Aorta (tissue), 5 donors: Measurements from ENCODE around the gene JARID2. TPM values are rescaled to one million over a fixed set of nuclear protein-coding genes. Genes with fewer than 3 reads are reported as not detected.

Experiments used
- ATAC-seq: fragments of 200-7000 bp; cut with Tn5 transposase; one replicate; pipeline ENCODE4 v1.9.1; 2022; ENCODE audit warnings: moderate library complexity; ENCODE audit not compliant: low FRiP score
- DNase-seq, 2 donors: peaks; one replicate each; pipeline ENCODE4 v3.0.0-alpha.2; 2020
- H3K27ac ChIP-seq, 2 donors: one replicate each; pipeline ENCODE4 v1.5.1; 2013; ENCODE audit warnings: low read length in 2 of 2, mild to moderate bottlenecking in 2 of 2, moderate library complexity in 2 of 2, control low read depth in 1 of 2, inconsistent platforms in 1 of 2, low read depth in 1 of 2
- H3K27me3 ChIP-seq, 2 donors: one replicate each; pipeline ENCODE4 v1.6.1; 2013; ENCODE audit warnings: control low read depth in 1 of 2, low read length in 1 of 2, mild to moderate bottlenecking in 1 of 2, moderate library complexity in 1 of 2; ENCODE audit not compliant: insufficient read depth in 2 of 2, control insufficient read depth in 1 of 2
- H3K36me3 ChIP-seq, 2 donors: one replicate each; pipeline ENCODE4 v1.6.1; 2013; ENCODE audit warnings: control low read depth in 1 of 2, low read length in 1 of 2, mild to moderate bottlenecking in 1 of 2; ENCODE audit not compliant: insufficient read depth in 2 of 2, control insufficient read depth in 1 of 2
- H3K4me1 ChIP-seq, 2 donors: one replicate each; pipeline ENCODE4 v1.6.1; 2013; ENCODE audit warnings: low read length in 2 of 2, control low read depth in 1 of 2, mild to moderate bottlenecking in 1 of 2, moderate library complexity in 1 of 2; ENCODE audit not compliant: insufficient read depth in 2 of 2, control insufficient read depth in 1 of 2
- H3K4me3 ChIP-seq, 2 donors: one replicate each; pipeline ENCODE4 v1.5.1; 2013; ENCODE audit warnings: low read length in 2 of 2, control low read depth in 1 of 2, mild to moderate bottlenecking in 1 of 2
- H3K9me3 ChIP-seq: one replicate; pipeline ENCODE4 v1.6.1; 2013; ENCODE audit warnings: mild to moderate bottlenecking, low read length; ENCODE audit not compliant: control insufficient read depth
- WGBS, 2 donors: extraction: QIAGEN DNeasy Blood & Tissue Kit; methylation state at CpG; one replicate each; pipeline ENCODE4 v1.1.7; 2013; 5-methylcytosine and 5-hydroxymethylcytosine counted together
- intact Hi-C, 2 donors: fragments of 100-400 bp; cut with DNase I; formaldehyde crosslinking; loops; one replicate each; pipeline versions ENCODE4 v1.14.2 to v1.15.0; 2022
- polyA plus RNA-seq, 2 donors: library from polyadenylated mRNA; stranded (reverse); fragments of 200-250 nt; gene quantifications; one replicate each; pipeline ENCODE4 v1.2.3, GENCODE V29; 2013
- total RNA-seq, 2 donors: library from RNA; stranded (reverse); fragmentation: NEBNext Ultra II Directional; extraction: Animal tissue kit (Norgen Biotek cat#: 25700); gene quantifications; one replicate each; pipeline ENCODE4 v1.2.1, GENCODE V29; 2021
- donor health status: healthy with polysubstance abuse.
- donor health status: Bipolar disorder and iron deficiency.
- donor health status: DM: no; HTN: no; CAD: no.
- donor health status: DM: no; HTN: no; CAD: no.
- donor health status: DM: yes; HTN: yes; CAD: no.

Gene JARID2
- total and polyA plus RNA-seq, 4 donors, result 0.88 to 13.0 (median 7.1) TPM

DNA sequence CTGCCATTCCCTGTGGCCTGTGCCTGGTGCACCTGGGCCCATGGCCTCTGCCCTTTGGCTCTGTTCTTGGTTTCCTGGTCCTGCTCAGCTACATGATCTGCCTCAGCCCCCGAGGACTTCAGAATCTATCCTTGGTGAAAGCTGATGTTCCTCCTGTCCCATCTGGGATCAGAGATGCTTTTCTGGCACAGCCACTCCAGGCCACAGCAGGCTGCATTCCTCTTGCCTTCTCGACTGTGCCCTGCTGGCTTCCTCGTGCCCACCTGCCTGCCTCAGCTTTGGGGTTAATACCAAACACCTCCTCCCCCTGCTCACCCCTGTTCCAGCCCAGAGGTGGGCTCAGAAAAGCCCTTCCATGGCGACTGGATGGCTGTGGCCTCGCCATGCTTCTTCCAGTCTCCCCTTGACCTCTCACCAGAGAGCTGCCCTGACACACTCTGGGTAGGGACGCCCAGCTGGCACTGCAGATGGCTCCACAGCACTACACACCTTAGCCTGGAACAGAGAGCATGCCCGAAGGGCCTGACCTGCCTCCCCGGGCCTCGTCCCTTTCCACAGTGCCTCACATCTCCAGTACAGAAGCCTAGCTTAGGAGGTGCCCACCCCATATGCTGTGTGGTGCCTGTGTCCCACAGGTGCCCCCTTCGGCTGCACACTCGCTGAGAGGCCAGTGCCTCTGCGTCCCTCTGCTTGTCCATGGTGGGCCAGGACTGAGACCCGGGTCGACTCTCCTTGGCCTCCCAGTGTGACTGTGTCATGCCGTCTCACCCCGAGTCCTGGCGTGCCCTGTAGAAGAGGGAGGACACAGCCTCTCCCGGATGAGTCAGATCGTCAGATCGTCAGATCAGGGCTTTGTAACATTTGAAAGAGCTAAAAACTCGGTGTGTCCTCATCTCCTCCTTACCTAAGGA, 268.2 kb downstream of the JARID2 start:
- no peak for ATAC-seq
- H3K9me3 ChIP-seq, result no peaks in the 10 kb centered on the region
- intact Hi-C loops, result no loop called here
- H3K4me1 ChIP-seq, result no peaks in the 10 kb centered on the region
- H3K27ac ChIP-seq, result no peak overlapping the region
- H3K4me3 ChIP-seq, result no peak overlapping the region
- H3K36me3 ChIP-seq, result peaks cover 0 to 9% of the 10 kb centered on the region in 2 donors
- H3K27me3 ChIP-seq, result no peaks in the 10 kb centered on the region
- peak in 1 of 2 donors; percentile 65 for DNase-seq
- 90 to 95% methylated on average over 20 to 21 of the region's 21 CpGs for WGBS, 2 donors

DNA sequence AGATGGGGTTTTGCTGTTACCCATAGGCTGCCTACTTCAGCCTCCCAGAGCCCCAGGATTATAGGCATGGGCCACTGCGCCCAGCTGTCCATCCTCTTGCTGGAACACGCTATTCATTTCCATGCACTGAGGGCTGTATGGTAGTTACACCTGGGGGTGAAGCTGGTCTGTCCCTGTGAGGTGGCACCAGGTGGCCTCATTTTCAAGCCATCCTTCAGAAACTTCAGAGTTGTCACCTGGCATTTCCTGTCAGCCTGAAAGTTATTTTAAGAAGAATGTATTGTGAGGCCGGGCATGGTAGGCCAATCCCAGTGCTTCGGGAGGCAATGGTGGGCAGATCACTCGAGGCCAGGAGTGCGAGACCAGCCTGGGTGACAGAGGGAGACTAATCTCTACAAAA, 269.4 kb downstream of the JARID2 start:
- Histone ChIP-seq H3K27ac (no peak overlapping the region), H3K36me3 (peaks cover 0 to 9% of the 10 kb centered on the region in 2 donors), H3K27me3 (no peaks in the 10 kb centered on the region), H3K4me3 (no peak overlapping the region), H3K9me3 (no peaks in the 10 kb centered on the region), H3K4me1 (no peaks in the 10 kb centered on the region)
- DNase-seq, result peak in 1 of 2 donors; percentile 49
- WGBS, 2 donors, result 94 to 95% methylated on average over 6 of the region's 6 CpGs
- intact Hi-C loops, result no loop called here
- ATAC-seq, result no peak

DNA sequence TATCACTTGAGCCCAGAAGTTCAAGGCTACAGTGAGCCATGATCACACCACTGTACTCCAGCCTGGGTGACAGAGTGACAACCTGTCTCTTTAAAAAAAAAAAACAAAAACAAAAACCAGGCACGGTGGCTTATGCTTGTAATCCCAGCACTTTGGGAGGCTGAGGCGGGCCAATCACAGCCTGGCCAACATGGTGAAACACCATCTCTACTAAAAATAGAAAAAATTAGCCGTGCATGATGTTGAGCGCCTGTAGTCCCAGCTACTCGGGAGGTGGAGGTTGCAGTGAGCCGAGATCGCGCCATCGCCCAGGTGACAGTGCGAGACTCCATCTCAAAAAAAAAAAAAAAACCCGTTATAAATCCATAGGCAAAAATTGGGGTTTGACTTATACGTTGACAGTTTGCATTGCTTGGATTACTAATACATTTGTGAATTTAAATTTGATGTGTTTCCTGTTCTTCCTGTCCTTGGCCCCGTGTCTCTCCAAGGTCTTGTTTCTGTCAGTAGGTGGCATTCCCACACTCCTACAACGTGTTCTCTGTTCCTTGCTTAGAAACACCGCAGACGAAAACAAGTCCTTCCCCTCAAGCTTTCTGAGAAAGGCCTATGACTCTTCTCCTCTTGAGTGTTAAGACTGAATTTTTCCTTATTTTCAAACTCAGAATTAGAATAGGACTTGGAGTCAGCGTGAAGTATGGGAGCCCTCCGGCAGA, 269.9 kb downstream of the JARID2 start:
- no peaks in the 10 kb centered on the region for H3K9me3 ChIP-seq
- intact Hi-C loops, result no loop called here
- WGBS, 2 donors, result 82 to 86% methylated on average over 18 of the region's 18 CpGs
- DNase-seq, result peak in 1 of 2 donors; percentile 28
- no peak overlapping the region for H3K4me3 ChIP-seq
- H3K27ac ChIP-seq, result no peak overlapping the region
- peaks cover 0 to 11% of the 10 kb centered on the region in 2 donors for H3K36me3 ChIP-seq
- ATAC-seq, result no peak
- H3K27me3 ChIP-seq, result no peaks in the 10 kb centered on the region
- H3K4me1 ChIP-seq, result no peaks in the 10 kb centered on the region

DNA sequence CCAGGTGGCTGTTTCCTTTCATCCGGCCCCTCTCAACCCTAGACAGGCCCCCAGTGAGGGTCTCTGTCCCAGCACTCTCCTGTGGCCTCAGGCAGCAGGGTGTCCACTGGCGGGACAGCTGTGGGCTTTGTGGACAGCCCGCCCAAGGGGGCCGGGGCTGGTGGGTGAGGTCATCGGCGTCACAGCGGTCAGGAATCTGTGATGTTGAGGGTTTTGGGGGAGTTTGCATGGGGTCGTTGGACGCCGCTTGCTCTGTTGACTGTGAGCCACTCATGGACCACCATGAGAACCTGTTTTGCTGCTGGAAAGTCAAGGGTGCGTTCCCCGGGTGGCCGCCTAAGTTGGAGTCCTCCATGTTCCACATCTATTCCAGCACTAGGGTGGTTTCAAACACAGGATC, 270.5 kb downstream of the JARID2 start:
- no peaks in the 10 kb centered on the region for H3K4me1 ChIP-seq
- H3K36me3 ChIP-seq, result peaks cover 0 to 11% of the 10 kb centered on the region in 2 donors
- no peak for ATAC-seq
- H3K27me3 ChIP-seq, result no peaks in the 10 kb centered on the region
- peak; percentile 7 to 58 for DNase-seq
- WGBS, 2 donors, result 96 to 97% methylated on average over 13 of the region's 13 CpGs
- intact Hi-C loops, result no loop called here
- no peaks in the 10 kb centered on the region for H3K9me3 ChIP-seq
- no peak overlapping the region for H3K27ac ChIP-seq
- no peak overlapping the region for H3K4me3 ChIP-seq

DNA sequence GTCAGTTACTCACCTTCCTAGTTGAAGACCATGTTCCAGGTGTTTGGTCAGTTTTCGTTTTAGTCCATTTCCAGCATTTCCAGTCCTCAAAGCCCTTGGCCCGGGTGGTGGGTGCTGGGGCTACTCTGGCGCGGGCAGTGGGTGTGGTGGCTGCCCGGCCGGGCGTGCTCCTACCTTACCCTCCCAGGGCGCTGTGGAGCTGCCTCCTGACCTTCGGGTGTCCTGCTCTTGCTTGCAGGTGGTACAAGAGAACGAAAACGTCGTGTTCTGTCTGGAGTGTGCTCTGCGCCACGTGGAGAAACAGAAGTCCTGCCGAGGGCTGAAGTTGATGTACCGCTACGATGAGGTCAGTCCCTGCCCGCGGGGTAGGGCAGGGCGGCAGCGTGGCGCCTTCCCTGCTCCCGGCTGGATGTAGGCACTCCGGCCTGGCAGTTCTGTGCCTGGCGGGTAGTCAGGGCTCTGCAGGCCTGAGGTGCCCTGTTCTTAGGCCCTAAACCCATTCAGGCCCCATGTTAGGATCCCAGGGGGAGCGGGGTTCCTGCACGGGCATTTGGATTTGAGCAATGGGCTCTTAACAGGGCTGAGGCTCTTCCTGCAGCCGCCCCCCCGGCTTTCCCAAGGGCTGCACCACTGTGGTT, 271.2 kb downstream of the JARID2 start:
- no peaks in the 10 kb centered on the region for H3K4me1 ChIP-seq
- no peaks in the 10 kb centered on the region for H3K9me3 ChIP-seq
- no peaks in the 10 kb centered on the region for H3K27me3 ChIP-seq
- ATAC-seq (no peak), DNase-seq (peak; percentile 34 to 57)
- peaks cover 0 to 11% of the 10 kb centered on the region in 2 donors for H3K36me3 ChIP-seq
- no peak overlapping the region for H3K27ac ChIP-seq
- WGBS, 2 donors, result 96 to 97% methylated on average over 29 of the region's 29 CpGs
- no peak overlapping the region for H3K4me3 ChIP-seq
- intact Hi-C loops, result no loop called here

DNA sequence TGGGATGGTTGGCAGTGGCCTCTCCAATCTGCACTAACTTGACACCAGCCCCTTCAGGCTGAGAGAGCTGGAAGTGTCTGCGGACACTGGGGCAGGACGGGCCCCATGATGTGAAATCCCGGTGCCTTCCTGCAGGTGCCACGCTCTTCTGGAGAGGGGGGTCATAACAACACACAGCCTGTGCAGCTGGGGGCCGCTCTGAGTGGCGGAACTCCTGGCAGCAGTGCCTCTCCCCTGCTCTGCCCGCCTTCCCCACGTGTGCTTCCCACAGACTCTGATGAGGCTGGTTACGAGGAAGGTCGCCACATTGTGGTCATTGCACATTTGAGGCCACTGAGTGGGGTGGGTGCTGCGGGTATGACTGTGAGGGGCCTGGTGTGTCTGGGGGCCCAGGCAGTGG, 271.7 kb downstream of the JARID2 start:
- whole genome bisulfite sequencing, 2 donors, result 93 to 96% methylated on average over 11 of the region's 11 CpGs
- H3K4me1 ChIP-seq, result no peaks in the 10 kb centered on the region
- H3K27me3 ChIP-seq, result no peaks in the 10 kb centered on the region
- H3K36me3 ChIP-seq, result peaks cover 0 to 11% of the 10 kb centered on the region in 2 donors
- no peak overlapping the region for H3K27ac ChIP-seq
- ATAC-seq (peak; percentile 19), DNase-seq (peak; percentile 33 to 49)
- H3K4me3 ChIP-seq, result no peak overlapping the region
- no peaks in the 10 kb centered on the region for H3K9me3 ChIP-seq
- intact Hi-C loops, result no loop called here

DNA sequence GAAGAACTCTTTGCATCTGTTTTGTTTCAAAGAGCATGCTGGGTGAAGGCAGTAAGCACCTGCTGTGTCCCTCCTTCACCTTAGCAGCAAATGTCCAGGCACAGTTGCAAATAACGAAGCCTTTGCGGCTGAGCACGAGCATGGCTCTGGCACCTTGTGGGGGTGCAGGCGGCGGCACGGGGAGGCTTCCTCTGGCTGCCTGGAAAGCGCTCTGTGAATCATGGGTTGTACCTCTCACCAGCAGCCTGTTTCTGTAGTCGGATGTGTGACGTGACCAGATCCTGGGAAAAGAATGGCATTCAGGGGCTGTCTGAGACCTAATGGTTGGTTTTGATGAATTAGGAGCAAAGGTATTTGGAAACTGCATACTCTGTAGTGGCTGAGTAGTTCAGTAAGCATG, 272.2 kb downstream of the JARID2 start:
- Histone ChIP-seq H3K27ac (no peak overlapping the region), H3K27me3 (no peaks in the 10 kb centered on the region), H3K4me1 (no peaks in the 10 kb centered on the region), H3K9me3 (no peaks in the 10 kb centered on the region), H3K36me3 (peaks cover 3 to 9% of the 10 kb centered on the region in 2 donors), H3K4me3 (no peak overlapping the region)
- no peak for ATAC-seq
- intact Hi-C loops, result no loop called here
- peak in 1 of 2 donors; percentile 21 for DNase-seq
- WGBS, 2 donors, result 92% methylated on average over 9 of the region's 9 CpGs

DNA sequence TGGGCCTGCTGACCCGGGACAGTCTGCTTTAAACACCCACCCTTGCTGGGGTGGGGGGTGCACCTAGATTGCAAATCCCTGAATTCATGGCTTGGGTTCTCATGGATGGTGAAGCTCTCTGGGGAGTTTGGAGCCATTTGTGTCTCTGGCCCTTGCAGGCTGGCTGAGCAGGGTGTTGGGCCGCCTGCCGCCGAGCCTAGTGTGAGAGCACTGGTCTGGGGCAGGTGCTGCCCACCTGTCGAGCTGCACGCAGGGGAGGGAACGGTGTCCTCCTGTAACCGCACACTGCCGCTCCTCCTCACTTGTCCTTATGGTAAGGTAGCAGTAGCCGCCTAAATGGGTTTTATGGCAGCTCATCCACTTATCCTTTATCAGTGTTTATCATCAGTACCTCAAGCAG, 273.0 kb downstream of the JARID2 start:
- ATAC-seq (no peak), DNase-seq (peak; percentile 25 to 64)
- no peak overlapping the region for H3K4me3 ChIP-seq
- no peaks in the 10 kb centered on the region for H3K27me3 ChIP-seq
- H3K36me3 ChIP-seq, result peaks cover 4 to 6% of the 10 kb centered on the region in 2 donors
- H3K9me3 ChIP-seq, result no peaks in the 10 kb centered on the region
- H3K27ac ChIP-seq, result no peak overlapping the region
- 96 to 98% methylated on average over 10 of the region's 10 CpGs for WGBS, 2 donors
- intact Hi-C loops, result no loop called here
- no peaks in the 10 kb centered on the region for H3K4me1 ChIP-seq
